Activated naive CD4-positive, alpha-beta T cell treated with Interleukin-2 at 50 U/mL for 16 hours (primary cell): ENCODE data around the gene TRAF3IP3.

Experiments
- DNase-seq: peaks from one replicate; pipeline ENCODE4 v3.0.0-alpha.2; 2020

The TRAF3IP3 gene

DNA sequence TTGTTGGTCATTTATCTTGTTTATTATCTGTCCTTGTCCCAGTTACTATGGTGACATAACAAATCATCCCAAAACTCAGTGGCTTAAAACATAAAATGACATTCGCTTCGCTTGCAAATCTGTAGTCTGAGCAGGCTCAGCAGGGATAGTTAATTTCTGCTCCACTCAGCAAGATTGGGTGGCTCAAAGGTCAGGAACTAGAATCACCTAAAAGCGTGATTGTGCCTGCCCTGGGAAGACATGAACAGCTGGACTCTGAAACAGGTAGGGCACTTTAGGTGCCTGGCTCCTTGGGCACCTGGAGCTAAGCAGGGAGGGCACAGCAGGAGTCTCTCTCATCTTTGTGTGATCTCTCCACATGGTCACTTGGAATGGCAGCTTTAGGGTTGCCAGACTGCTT lies 14.7 kb upstream of the TRAF3IP3 start:
- DNase-seq: no peak

DNA sequence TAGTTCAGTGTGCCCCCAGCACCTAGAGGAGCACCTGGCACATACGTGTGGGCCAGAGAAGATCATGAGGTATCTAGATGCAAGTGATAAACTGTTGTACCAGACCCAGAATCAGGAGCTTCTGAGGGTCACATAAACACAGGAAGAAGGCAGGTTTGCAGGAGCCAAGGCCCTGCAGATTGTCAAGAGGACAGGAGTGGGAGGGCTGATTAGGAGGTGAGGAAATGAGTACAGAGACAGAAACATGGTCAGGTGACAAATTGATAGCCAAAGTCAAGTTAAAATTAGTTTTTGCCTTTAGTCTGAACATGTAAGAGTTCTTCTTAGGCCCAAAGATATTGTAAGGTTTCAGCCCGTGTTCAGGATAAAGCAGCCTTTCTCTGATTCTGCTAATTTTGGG lies 14.0 kb upstream of the TRAF3IP3 start:
- no peak for DNase-seq

DNA sequence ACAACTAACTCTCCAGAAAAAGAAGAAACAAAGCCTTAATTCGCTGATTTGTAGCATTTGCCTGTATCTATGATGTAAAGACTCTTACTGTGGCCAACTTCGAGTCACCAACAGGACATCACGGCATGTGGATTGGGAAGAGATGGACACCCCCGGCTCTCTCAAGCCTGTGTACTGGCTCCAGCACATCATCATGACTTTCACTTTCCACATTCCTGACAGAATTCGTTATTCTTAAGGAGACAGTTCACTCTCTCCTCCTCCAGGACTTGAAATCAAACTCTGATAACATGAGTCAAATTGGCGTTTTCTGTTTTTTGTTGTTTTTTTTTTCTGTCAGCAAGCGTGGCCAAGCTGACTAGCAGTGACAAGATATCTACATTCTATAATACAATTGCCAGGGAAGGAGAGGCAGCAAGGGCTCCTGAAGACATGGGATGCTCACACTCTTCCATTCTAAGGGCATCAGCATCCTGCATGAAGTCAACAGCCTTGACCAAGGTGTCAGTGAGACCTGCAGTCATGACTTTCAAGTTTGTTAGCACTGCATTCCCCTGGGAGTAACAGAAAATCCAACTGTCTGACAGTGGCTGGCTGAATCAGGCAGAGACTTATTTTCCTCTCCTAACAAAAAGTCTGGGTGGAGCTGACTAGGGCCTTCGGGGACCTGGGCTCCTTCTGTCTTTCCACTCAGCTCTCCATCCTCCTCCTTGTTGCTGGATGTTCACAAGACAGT lies 13.3 kb upstream of the TRAF3IP3 start:
- DNase-seq: no peak

DNA sequence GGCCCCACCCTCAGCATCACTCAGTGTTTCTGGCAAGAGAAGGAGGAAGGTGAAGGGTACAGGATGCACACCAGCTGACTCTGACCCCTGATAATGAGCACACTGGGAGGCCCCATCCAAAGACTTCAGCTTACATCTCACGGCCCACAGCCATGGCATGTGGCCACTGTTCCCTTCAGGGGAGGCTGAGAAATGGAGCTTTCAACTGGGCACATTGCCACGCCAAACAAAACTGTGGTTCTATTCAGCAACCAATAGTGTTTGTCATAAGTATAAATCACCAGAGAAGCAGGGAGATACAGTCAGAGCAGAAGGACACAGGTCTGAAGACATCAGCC lies 12.7 kb upstream of the TRAF3IP3 start:
- DNase-seq: no peak

DNA sequence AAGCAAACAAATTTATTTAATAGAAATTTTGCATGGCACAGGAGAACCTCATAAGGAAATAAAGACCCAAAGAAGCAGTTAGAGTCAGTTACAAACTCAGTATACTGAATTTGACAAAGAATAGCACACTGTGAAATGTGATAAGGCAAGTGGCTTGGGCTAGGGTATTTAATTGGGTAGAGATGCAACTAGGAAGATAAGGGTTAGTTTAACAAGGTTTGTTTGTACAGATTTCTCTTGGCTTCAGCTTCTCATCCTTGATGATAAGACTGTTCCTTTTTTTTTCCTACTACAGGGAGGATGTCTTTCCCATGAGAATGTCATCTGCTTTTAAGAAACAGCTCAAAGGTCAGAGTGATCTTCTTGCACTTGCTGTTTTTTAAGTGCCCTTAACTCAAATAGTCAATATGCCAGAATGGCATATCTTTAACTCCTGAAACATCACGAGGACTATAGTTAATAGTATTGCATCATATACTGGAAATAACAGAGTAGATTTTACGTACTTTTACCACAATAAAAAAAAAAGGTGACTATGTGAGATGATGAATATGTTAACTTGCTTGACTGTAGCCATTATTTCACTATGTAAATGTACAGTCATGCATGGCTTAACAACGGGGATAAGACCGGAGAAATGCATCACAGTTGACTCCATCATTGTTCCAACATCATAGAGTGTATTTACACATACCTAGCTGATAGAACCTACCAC lies 9.2 kb upstream of the TRAF3IP3 start:
- DNase-seq: no peak

DNA sequence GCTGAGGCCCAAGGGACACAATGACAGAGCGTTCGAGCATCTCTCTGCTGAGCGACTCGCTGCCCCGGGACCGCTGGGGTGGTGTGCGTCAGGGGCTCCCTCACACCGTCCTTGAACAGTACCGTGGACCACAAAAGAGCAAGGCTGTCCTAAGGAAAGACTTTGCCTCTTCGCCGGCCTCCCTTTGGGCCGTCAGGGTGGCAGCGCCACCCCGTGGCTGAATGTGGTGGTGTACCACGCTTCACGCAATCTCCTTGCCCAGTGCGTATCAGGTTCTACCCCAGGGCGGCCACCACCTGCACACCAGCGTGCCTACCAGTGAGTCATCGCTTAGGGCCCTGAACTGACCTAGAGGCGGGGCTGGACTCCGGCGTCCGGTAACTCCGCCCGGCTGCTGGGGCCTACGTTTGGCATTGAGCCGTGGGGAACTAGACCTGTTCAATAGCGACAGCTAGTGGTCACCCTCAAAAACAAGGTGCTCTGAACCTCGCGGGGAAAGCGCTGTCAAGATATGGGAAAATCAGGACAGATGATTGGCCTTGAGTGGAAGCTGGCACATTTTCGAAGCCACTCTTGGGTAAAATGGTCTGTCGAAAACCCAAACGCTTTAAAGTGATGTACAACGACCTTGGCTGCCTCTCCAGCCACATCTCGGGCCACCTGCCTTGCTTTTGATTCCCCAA lies 8.1 kb upstream of the TRAF3IP3 start:
- peak; percentile 89 for DNase-seq

DNA sequence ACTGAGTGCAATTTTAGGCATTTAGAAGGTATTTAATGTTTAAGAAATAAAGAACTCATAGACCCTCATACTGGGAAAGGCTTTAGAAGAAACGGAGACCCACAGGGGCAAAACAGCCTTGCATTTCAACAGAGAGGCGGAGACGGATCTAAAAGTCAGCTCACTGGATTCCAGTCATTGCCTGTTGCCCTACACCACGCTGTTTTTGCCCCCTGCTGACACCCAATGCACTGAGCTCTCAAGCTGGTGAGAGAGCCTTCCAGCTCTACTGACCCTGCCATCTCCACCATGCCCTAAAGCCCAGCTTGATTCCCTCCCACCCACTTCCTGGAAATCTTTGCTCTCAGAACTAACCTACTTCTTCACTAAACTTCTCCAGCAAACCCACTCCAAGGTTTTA lies 7.2 kb upstream of the TRAF3IP3 start:
- no peak for DNase-seq

DNA sequence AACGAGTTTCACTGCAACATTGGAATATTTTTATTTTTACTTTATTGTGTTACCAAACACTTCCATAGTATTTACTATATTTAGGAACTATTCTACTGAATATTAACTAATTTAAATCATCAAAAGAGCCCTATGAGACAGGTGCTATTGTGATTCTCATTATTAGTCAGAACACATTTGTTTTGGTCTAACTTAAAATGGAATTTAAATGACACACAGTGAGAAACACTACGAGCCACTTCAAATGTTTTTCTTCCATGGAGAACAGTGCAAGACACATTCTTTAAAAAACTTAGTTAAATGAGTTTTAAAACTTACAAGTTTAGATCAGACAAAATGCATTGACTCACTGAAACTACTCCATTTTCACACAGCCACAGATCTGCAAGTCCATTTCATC lies 6.6 kb upstream of the TRAF3IP3 start:
- no peak for DNase-seq

DNA sequence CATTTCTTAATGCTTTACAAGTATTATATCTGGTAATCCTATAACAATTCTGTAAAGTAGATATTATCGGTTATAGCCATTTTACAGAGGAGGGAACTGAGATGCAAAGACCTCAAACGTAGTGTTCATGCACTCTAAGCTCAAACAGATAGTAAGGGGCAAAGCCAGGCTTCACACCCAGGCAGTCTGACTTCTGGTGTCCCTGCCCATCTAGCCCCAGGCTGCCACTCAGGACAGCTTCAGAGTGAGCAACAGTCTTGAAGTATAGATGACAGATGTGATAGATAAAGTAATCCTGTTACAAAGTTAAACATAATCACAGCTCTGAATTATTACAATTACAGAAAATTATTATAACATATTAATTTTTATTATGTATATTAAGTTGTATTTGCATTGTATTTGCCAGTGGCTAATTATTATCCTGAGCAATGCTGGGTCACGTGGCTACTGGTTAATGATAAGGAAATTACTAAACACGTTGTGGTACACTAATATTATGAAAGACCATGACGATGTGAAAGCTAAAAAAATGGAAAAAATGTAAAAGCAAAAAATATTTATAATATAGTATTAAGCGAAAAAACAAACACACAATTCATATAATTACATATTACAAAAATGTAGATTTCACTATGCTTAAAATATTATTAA lies 6.1 kb upstream of the TRAF3IP3 start:
- no peak for DNase-seq

DNA sequence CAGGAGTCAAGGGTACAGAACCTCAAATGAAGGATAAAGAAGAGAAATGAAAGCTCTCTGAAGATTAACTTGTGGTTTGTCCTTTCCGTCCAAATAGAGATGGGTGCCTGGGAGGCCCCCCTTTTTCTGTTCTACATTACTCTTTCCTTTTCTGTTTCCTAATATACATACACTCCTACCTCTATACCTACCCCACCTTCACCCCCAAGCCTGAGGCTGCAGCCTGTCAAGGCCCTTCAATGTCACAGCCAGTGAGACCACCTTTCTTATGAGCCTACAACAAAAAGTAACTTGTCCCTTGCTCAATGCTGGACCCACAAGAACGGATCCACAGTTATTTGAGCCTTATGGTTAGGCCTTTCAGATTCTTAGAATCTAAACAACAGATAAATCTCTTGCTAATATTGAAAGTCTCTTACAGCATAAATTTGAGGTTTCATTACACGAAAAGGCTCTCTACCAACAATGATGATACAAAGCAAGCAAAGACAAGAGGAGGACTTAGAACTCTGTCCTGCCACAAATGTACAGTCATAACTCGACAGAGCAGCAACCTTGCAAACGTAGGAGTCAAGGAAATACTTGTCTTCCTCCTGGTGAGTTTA lies 4.1 kb upstream of the TRAF3IP3 start:
- DNase-seq: peak; percentile 50

DNA sequence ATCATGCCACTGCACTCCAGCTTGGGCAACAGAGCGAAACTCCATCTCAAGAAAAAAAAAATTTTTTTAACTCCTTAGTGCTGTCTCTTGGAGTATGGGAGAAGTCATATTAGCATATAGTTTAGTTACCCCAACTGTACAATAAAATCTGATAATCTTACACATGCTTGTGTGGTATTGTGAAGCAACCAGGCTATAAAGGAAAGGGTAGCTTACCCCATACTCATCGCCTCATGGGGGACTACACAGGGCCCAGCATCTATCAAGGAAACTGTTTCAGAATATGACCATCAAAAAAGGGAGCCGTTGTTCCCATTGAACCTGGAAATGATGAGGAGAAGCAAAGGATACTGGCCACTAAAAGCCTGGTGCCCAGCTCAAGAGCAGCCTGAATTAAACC lies 3.0 kb upstream of the TRAF3IP3 start:
- no peak for DNase-seq

DNA sequence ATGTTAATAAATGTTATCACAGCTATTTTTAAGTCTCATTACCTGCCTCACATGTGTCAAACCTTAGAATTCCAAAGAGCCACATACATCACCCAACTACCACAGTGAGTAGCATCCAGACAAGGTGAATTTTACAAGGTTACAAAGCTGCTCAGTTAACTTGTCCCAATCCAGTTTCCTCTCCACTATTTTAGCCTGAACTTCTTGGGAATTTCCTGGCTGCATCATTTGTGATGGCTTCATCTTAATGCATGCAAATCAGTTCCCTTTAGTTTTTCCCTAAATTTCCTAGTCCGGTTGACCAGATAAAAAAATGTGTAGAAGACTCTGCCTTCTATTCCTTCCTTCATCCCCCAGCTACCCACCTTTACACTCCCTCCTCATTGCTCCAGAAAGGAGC lies 597 bp upstream of the TRAF3IP3 start:
- DNase-seq: no peak

DNA sequence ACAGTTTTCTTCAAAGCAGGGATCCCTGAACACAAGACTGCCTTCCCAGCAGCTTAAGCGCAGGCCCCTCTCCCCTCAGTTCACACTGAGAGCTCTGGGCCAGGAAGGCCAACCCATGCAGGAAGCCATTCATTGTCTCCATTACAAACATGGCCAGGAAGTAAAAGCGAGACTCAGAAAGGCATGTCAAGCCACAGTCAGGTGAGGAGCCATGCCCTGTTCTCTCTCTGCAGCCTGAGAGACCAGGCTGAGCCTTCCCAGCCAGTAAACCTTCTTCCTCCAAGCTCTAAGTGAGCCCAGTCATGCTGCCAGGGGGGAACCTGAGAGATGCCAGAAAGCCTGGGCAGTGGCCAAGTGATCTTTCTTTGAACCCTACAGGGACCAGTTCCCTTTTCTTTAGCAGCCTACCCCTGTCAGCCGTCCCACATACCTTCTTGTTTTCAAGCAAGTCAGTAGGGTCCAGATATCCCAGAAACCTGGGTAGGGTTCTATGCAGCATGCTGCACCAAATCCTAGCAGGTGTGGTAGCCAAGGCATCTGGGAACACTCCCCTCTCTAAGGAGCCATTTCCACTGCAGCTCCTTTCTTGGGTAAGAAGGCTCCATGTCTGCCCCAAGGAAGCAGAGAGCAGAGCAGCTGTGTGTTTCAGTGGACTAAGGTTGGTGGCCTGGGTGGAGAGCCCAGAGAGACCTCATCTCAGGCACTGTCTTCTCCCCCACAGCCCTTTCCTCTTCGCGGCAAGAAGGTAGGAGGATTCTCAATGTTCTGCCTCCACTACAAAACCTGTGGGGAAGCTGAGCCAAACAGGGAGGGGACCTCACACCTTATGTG lies 977 bp downstream of the TRAF3IP3 start:
- DNase-seq: peak; percentile 41

DNA sequence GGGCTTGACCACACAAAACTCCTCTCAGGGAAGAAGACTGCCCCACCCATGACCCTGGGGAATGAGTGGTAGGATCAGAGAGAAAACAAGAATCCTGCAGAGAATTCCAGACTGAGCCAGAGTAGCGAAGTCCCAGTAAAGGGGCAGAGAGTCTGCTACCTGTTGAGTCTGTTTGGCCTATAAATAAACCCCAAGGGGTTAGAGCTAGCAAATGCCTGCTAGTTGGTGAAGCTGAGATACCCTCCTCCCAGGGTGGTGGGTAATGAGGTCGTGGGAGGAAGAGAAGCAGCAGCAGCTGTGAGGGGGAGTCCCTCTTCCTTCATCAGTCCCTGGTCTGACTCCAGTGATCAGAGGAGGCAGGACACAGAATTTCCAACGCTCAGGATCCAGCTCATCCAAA lies 2.5 kb downstream of the TRAF3IP3 start:
- no peak for DNase-seq

DNA sequence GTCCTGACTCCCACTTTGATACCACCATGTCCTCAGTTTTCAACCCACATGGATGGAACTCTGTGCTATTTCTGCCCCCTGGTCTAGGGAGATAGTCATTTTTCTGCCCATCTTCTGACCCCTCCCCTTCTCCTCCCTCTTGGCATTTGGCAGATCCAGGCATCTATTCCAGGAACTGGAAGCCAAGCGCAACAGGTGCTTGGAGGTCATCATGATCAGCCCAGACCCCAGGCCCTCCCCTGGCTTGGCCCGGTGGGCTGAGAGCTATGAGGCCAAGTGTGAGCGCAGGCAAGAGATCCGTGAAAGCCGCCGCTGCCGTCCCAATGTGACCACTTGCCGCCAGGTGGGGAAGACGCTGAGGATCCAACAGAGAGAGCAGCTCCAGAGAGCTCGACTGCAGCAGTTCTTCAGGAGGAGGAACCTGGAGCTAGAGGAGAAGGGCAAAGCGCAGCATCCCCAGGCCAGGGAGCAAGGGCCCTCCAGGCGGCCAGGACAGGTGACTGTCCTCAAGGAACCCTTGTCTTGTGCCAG lies 4.0 kb downstream of the TRAF3IP3 start:
- DNase-seq: no peak

DNA sequence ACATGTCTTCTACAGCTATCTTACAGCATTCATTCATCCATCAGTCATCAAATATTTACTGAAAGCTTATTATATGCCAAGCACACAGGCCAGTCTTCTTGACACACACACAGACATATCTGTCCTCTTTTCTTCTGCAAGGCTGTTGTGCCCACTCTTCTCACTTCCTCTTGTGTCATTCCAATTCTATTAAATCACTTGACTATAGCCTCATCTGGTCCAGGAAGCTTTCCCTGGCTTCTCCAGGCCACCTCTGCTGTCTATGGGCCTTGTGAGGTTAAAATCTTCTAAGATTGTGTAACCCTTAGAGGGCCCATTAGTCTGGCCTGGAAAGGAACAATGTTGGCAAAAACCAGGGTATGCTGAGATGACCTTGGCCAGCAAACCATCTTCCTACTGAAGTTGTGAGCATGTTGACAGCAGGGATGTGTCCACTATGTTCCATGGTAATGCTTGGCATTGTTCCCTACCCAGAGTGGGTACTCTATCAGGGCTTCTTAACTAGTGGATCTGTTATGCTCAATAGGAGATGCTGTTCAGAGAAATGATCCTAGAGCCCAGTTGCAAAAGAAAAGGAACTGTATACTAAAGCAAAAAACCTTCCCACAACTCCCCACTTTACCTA lies 5.3 kb downstream of the TRAF3IP3 start:
- no peak for DNase-seq

DNA sequence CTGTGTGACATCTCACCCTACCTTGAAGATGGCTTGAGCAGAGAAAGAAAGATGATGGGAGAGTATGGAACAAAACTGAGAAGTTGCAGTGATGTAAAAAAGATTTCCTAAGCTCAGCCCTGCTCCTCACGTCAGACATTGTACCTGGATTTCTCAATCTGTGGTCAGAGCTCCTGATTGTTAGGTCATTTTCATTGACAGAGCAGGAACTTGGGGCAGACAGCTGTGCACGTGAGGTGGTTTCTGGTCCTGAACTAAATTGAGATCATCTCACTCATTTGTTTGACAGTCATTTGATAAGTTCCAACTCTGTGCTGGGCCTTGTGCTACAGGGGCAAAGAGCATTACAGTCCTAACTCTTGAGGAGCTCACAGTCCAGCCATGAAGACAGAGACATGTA lies 10.2 kb downstream of the TRAF3IP3 start:
- DNase-seq: no peak

DNA sequence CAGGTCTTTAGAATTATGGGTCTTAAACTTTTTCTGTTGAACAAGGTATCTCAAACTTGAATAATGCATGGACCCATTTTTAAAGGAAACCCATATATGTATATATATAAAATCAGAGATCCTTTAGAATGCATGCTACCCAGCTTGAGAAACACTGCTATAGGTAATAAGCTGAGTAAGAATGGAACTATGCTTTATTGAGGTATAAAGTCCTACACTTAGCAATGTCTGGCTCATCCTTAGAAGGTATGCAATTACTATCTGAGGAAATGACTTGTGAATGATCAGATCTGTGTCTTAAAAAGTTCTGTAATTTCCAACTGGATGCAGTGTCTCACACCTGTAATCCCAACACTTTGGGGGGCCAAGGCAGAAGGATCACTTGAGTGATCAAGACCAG lies 11.2 kb downstream of the TRAF3IP3 start:
- no peak for DNase-seq

DNA sequence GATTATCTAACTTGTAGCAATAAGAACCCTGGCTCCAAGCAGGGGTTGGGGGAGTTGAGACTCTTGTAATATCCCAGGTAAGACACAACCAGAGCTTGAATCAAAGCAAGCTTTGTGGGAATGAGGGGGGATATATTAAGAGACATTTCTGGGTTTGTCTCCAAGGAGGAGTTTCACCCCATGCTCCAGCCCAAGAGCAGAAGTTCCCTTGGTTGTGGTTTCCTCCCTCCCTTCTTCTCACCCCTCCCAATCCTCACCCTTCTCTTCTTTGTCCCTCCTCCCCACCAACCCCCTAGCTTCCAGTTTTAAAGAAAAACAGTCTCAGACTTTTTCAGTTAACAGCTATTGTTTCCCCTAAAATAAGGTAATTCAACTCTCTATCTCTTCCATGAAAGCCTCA lies 11.9 kb downstream of the TRAF3IP3 start:
- DNase-seq: no peak

DNA sequence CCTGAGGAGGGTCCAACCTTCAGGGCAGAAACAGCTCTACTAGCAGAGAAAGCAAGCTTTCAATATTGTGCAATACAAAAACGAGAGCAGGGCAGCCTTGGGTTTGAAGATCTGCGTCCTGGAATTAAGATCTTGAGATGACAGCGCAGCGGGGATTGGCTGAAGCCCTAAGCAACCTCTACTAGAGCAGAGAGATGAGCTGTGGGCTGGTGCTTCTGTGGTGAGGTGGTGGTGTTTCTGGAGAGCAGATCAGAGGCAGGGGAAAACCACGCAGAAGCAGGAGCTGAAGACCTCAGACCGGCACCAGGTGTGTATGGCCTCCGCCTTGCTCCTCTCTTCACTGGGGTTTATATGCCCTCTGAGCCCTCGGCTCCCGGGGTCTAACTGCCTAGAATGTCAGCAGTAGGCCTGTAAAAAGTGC lies 12.5 kb downstream of the TRAF3IP3 start:
- DNase-seq: peak; percentile 82

DNA sequence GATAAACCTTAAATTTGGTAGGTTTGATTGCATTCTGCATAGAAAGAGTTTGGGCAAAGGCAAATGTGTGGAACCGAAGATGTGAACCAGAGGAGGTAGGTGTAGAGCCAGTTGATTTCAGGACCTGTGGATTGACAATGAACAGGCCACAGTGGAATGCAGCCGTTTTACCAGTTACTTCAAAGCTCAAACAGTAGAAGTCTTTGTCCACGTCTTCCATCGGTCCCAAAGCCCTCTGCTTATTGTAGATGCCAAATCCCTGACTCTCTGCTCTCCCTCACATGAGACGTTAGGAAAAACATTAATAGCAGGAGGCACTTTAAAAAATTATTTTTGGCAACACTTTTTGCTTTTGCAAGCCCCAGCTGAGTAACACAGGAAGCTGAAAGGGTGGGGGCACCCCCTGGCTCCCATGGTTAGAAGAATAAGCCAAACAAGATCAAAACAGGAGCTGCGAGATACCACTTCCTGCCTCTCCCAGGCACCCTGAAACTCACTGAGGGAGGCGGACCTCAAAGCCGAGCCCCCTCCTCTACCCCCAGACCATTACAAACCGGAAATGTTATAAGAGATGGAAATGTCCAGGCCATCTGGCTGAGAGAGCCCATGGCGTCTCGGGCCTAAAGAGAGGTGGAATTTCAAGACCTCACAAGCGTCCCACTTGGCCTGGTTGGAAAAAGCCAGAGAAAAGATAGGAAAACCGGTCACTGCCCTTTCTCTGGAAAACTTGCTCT lies 13.5 kb downstream of the TRAF3IP3 start:
- peak; percentile 79 for DNase-seq
